Testis (tissue), 3 donors: ENCODE data around the gene S100A14. TPM values are rescaled to one million over a fixed set of nuclear protein-coding genes. Genes with fewer than 3 reads are reported as not detected.

ENCODE experiments used
- DNase-seq: peaks from one replicate; pipeline ENCODE4 v3.0.0-alpha.2; 2019
- H3K27ac ChIP-seq, 2 donors: fragments of 200-600 bp; sonication (generic); one replicate each; pipeline ENCODE4 v1.5.1; 2019
- H3K27me3 ChIP-seq: fragments of 200-600 bp; sonication (generic); one replicate; pipeline ENCODE4 v1.5.1; 2019
- H3K36me3 ChIP-seq: fragments of 200-600 bp; sonication (generic); one replicate; pipeline ENCODE4 v1.5.1; 2017; ENCODE audit warnings: low read depth; ENCODE audit errors: missing control alignments
- H3K4me1 ChIP-seq: fragments of 200-600 bp; sonication (generic); one replicate; pipeline ENCODE4 v1.5.1; 2019
- H3K4me3 ChIP-seq, 2 donors: fragments of 200-600 bp; sonication (generic); one replicate each; pipeline ENCODE4 v1.5.1; 2017 to 2019
- H3K9me3 ChIP-seq: fragments of 200-600 bp; sonication (generic); one replicate; pipeline ENCODE4 v1.5.1; 2017
- POLR2A ChIP-seq: fragments of 450-650 bp; IDR thresholded peaks from one replicate; pipeline ENCODE4 v1.6.1; 2017; ENCODE audit warnings: antibody characterized with exemption, mild to moderate bottlenecking, moderate library complexity
- WGBS, 2 donors: methylation state at CpG; one replicate each; pipeline ENCODE4 v1.1.5; 2018; 5-methylcytosine and 5-hydroxymethylcytosine counted together
- intact Hi-C: fragments of 100-400 bp; cut with DNase I; formaldehyde crosslinking; loops from one replicate; pipeline ENCODE4 v1.15.1; 2023; ENCODE audit warnings: low total_unique reads
- polyA plus RNA-seq: library from polyadenylated mRNA; stranded (reverse); fragments of 350-450 nt; fragmentation: Illumina TruSeq; extraction: RNeasy Lipid Tissue Mini Kit (QIAGEN cat#74804); gene quantifications from one replicate; pipeline ENCODE4 v1.2.3, GENCODE V29; 2014; ENCODE audit warnings: low read depth, low replicate concordance; ENCODE audit not compliant: insufficient read depth
- total RNA-seq, 2 donors: library from RNA; depleted of rRNA; stranded (reverse); fragments of >200 nt; gene quantifications; one replicate each; pipeline ENCODE4 v1.2.3, GENCODE V29; 2016
- TF ChIP-seq, protein P1 (sequence below), 3 experiments: fragments of 450-650 bp in 2 of 3; fragments of 200-600 bp in 1 of 3; sonication (generic) in 1 of 3; IDR thresholded peaks; one replicate each; pipeline ENCODE4 v1.5.1; 2016 to 2019; ENCODE audit warnings: antibody characterized with exemption in 3 of 3, mild to moderate bottlenecking in 2 of 3, moderate library complexity in 1 of 3

The S100A14 gene
- total and polyA plus RNA-seq, 3 donors from 2014 or later, result 1.6 TPM; not detected in 2

- 80 to 85% methylated on average over 10 of the region's 10 CpGs for WGBS, 2 donors
- no peaks in the 10 kb centered on the region for H3K9me3 ChIP-seq
- peak overlapping the region in 1 of 2 donors; percentile 35 for H3K27ac ChIP-seq
- H3K27me3 ChIP-seq, result no peaks in the 10 kb centered on the region
- peaks cover 31% of the 10 kb centered on the region for H3K4me1 ChIP-seq
- no peaks in the 10 kb centered on the region for H3K36me3 ChIP-seq
- intact Hi-C loops, result no loop called here
- no peak for DNase-seq
- TF ChIP-seq, protein P1, sequence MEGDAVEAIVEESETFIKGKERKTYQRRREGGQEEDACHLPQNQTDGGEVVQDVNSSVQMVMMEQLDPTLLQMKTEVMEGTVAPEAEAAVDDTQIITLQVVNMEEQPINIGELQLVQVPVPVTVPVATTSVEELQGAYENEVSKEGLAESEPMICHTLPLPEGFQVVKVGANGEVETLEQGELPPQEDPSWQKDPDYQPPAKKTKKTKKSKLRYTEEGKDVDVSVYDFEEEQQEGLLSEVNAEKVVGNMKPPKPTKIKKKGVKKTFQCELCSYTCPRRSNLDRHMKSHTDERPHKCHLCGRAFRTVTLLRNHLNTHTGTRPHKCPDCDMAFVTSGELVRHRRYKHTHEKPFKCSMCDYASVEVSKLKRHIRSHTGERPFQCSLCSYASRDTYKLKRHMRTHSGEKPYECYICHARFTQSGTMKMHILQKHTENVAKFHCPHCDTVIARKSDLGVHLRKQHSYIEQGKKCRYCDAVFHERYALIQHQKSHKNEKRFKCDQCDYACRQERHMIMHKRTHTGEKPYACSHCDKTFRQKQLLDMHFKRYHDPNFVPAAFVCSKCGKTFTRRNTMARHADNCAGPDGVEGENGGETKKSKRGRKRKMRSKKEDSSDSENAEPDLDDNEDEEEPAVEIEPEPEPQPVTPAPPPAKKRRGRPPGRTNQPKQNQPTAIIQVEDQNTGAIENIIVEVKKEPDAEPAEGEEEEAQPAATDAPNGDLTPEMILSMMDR (IDR thresholded peaks at IDR 0.05), result no peak
- TF ChIP-seq POLR2A, result no peak
- no peak overlapping the region for H3K4me3 ChIP-seq
Observed at GRCh38 chr1:153631047-153632022, 15.2 kb upstream of the S100A14 start.

DNA sequence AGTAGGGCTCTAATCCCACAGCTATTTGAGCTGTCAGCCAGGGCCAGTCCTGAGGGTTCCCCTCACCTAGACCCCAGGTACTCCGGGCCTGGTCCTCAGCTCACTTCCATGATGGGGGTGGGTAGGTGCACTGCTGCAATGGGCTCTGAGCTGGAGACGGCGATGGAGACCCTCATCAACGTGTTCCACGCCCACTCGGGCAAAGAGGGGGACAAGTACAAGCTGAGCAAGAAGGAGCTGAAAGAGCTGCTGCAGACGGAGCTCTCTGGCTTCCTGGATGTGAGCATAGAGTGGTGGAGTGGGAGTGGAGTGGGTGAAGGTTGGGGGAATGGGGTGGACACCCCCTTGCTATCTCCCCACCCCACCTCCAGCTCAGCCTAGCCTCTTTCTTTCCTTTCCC lies 14.3 kb upstream of the S100A14 start:
- WGBS, 2 donors, result 82 to 85% methylated on average over 7 of the region's 7 CpGs
- no peak for DNase-seq
- Histone ChIP-seq H3K4me3 (no peak overlapping the region), H3K9me3 (no peaks in the 10 kb centered on the region), H3K27ac (peak overlapping the region in 1 of 2 donors; percentile 1), H3K4me1 (peaks cover 38% of the 10 kb centered on the region), H3K27me3 (no peaks in the 10 kb centered on the region), H3K36me3 (no peaks in the 10 kb centered on the region)
- no peak for TF ChIP-seq POLR2A
- TF ChIP-seq, protein P1 (IDR thresholded peaks at IDR 0.05), result no peak
- intact Hi-C loops, result no loop called here

DNA sequence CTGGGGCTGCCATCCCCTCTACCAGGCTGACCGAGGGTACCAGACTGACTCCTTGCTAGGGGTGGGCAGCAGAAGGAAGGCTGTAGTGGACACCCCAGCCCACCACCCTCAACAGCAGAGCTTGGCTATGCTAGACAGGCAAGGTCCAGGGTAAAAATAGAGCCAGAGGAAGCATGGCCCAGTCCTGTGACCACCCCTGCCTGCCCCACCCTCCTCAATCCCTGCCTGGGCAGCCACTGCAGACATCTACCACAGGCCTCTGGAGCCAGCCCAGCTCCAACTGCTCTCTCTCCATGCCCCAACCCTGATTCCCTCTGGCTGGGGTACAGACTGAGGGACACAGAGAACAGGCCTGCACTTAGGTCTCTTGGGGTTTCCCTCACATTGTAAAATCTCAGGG lies 13.8 kb upstream of the S100A14 start:
- H3K27me3 ChIP-seq, result no peaks in the 10 kb centered on the region
- no peak overlapping the region for H3K27ac ChIP-seq
- intact Hi-C loops, result no loop called here
- DNase-seq, result no peak
- 86% methylated on average over 1 of the region's 1 CpG; no CpG with 5 or more reads in 1 of the 2 donors for WGBS, 2 donors
- no peaks in the 10 kb centered on the region for H3K36me3 ChIP-seq
- TF ChIP-seq, protein P1 (IDR thresholded peaks at IDR 0.05), result no peak
- no peak for TF ChIP-seq POLR2A
- H3K9me3 ChIP-seq, result no peaks in the 10 kb centered on the region
- peaks cover 34% of the 10 kb centered on the region for H3K4me1 ChIP-seq
- no peak overlapping the region for H3K4me3 ChIP-seq

DNA sequence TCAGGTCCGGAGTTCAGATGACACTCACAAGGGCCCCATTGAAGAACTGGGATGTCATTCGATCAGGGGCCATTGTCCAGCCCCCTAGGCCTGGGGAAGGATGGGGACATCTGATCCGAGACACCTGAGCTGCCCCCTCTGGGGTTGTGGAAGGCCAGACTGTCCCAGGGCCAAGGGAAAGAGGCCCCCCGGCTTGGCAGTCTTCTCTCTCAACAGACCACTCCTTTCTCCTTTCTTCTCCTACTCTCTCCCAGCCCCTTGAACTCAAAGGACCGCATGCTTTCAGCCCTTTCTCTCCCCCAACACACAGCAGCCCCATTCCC lies 13.2 kb upstream of the S100A14 start:
- H3K27ac ChIP-seq, result no peak overlapping the region
- DNase-seq, result no peak
- H3K9me3 ChIP-seq, result no peaks in the 10 kb centered on the region
- TF ChIP-seq, protein P1 (IDR thresholded peaks at IDR 0.05), result no peak
- no peak for TF ChIP-seq POLR2A
- peaks cover 32% of the 10 kb centered on the region for H3K4me1 ChIP-seq
- H3K4me3 ChIP-seq, result no peak overlapping the region
- no peaks in the 10 kb centered on the region for H3K27me3 ChIP-seq
- 78 to 84% methylated on average over 5 of the region's 5 CpGs for WGBS, 2 donors
- intact Hi-C loops, result no loop called here
- H3K36me3 ChIP-seq, result no peaks in the 10 kb centered on the region
